Measurements from ENCODE around the gene IQSEC3.

IQSEC3 gene

DNA sequence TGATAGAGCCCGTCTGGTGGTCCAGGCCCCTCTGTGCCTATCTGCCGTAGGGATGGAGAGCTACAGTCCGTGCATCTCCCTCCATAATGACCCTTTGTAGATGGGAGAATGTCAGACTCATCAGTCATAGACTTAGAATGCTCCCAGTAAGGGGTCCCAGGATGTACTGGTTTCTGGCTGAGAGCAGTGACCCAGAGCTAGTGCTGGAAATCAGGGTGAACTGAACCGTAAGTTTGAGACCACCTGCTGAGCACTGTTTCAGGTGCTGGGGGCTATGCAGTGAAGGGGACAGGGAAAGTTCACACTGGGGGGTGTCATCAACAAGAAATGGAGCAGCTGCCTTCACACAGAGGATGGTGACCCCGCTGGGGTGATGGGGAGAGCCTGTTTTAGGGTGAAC is 113.3 kb downstream of the IQSEC3 start:
- TF ChIP-seq SP1 (IDR thresholded peaks at IDR 0.05): no peak
- no peak for TF ChIP-seq FOXA1 (IDR thresholded peaks at IDR 0.05)
- no peak for TF ChIP-seq ARNT (IDR thresholded peaks at IDR 0.05)
- no peak for TF ChIP-seq LEF1 (IDR thresholded peaks at IDR 0.05; ENCODE audit: borderline replicate concordance)
- TF ChIP-seq ZNF384 (IDR thresholded peaks at IDR 0.05): no peak
- no peak for TF ChIP-seq TARDBP (IDR thresholded peaks at IDR 0.05)
- TF ChIP-seq NFRKB (IDR thresholded peaks at IDR 0.05): no peak
- no peak for TF ChIP-seq FOXK2 (IDR thresholded peaks at IDR 0.05)
- no peak for TF ChIP-seq L3MBTL2 (conservative IDR thresholded peaks at IDR 0.05)
- TF ChIP-seq, protein P1, sequence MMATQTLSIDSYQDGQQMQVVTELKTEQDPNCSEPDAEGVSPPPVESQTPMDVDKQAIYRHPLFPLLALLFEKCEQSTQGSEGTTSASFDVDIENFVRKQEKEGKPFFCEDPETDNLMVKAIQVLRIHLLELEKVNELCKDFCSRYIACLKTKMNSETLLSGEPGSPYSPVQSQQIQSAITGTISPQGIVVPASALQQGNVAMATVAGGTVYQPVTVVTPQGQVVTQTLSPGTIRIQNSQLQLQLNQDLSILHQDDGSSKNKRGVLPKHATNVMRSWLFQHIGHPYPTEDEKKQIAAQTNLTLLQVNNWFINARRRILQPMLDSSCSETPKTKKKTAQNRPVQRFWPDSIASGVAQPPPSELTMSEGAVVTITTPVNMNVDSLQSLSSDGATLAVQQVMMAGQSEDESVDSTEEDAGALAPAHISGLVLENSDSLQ (IDR thresholded peaks at IDR 0.05): no peak
- TF ChIP-seq CTBP1 (IDR thresholded peaks at IDR 0.05; ENCODE audit: borderline replicate concordance): no peak
- TF ChIP-seq HDGF (IDR thresholded peaks at IDR 0.05; ENCODE audit: borderline replicate concordance): no peak
- TF ChIP-seq ELF4 (IDR thresholded peaks at IDR 0.05): no peak
- TF ChIP-seq FOXM1 (IDR thresholded peaks at IDR 0.05; ENCODE audit: borderline replicate concordance): no peak
- TF ChIP-seq SUZ12 (IDR thresholded peaks at IDR 0.05): no peak
- TF ChIP-seq BHLHE40 (IDR thresholded peaks at IDR 0.05; ENCODE audit: borderline replicate concordance): no peak
- POLR2A ChIA-PET: no interaction called here
- CTCF ChIA-PET: interaction anchor here (1.6 kb wide), 1 partner anchor 10 kb away, joined by 5 read pairs; no protein-coding TSS in a partner anchor
- DNase-seq (ENCODE audit: extremely low spot score): no peak

DNA sequence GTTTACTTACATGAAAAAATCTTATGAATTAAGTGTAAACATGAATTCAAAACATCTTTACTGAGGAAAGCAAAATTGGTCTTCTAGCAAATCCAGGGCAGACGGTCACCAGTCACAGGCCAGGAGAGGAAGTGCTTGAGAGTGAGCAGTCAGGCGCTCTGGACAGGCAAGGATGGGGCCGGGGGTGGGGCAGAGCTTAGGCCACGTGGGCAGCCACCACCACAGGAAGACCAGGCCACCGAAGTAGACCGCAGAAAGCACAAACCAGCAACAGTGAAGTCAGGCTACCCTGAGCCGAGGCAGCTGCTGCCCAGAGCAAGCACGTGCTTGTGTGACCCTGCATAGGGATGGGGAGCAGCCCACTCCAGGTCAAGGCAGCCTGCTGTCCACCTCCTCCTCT is 113.9 kb downstream of the IQSEC3 start:
- ChIA-PET CTCF (no interaction called here), POLR2A (no interaction called here)
- DNase-seq (ENCODE audit: extremely low spot score): no peak
- no peak for TF ChIP-seq ELF4 (IDR thresholded peaks at IDR 0.05)
- no peak for TF ChIP-seq CTBP1 (IDR thresholded peaks at IDR 0.05; ENCODE audit: borderline replicate concordance)
- no peak for TF ChIP-seq ZNF384 (IDR thresholded peaks at IDR 0.05)
- no peak for TF ChIP-seq ARNT (IDR thresholded peaks at IDR 0.05)
- TF ChIP-seq FOXM1 (IDR thresholded peaks at IDR 0.05; ENCODE audit: borderline replicate concordance): no peak
- TF ChIP-seq NFRKB (IDR thresholded peaks at IDR 0.05): no peak
- no peak for TF ChIP-seq HDGF (IDR thresholded peaks at IDR 0.05; ENCODE audit: borderline replicate concordance)
- no peak for TF ChIP-seq BHLHE40 (IDR thresholded peaks at IDR 0.05; ENCODE audit: borderline replicate concordance)
- TF ChIP-seq, protein P1 (IDR thresholded peaks at IDR 0.05): no peak
- TF ChIP-seq L3MBTL2 (conservative IDR thresholded peaks at IDR 0.05): no peak
- TF ChIP-seq TARDBP (IDR thresholded peaks at IDR 0.05): no peak
- no peak for TF ChIP-seq SUZ12 (IDR thresholded peaks at IDR 0.05)
- TF ChIP-seq LEF1 (IDR thresholded peaks at IDR 0.05; ENCODE audit: borderline replicate concordance): no peak
- TF ChIP-seq SP1 (IDR thresholded peaks at IDR 0.05): no peak
- TF ChIP-seq FOXA1 (IDR thresholded peaks at IDR 0.05): no peak
- TF ChIP-seq FOXK2 (IDR thresholded peaks at IDR 0.05): no peak

DNA sequence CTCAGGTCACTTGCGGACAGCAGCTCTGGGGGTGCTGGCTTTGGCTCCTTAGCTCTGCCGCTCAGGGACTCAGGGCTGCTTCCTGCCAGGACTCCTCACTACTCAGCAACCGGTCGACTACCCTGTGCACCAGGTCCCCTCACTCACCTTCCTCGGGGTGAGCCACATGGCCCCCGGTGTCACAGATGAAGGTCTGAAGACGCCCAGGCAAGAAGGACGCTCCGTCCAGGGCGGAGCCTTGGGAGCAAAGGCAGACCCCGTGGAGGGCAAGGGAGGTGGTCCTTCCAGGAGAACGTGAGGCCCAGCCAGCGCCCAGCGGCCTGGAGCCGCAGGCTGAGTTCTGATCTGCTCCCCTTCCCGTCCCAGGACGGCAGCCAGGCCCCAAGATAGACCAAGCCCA is 115.4 kb downstream of the IQSEC3 start:
- POLR2A ChIA-PET: no interaction called here
- CTCF ChIA-PET: interaction anchor here (0.7 kb wide), 1 partner anchor 73 kb away, joined by 3 read pairs; no protein-coding TSS in a partner anchor
- no peak for TF ChIP-seq ARNT (IDR thresholded peaks at IDR 0.05)
- no peak for TF ChIP-seq FOXK2 (IDR thresholded peaks at IDR 0.05)
- TF ChIP-seq FOXM1 (IDR thresholded peaks at IDR 0.05; ENCODE audit: borderline replicate concordance): no peak
- no peak for TF ChIP-seq TARDBP (IDR thresholded peaks at IDR 0.05)
- no peak for TF ChIP-seq LEF1 (IDR thresholded peaks at IDR 0.05; ENCODE audit: borderline replicate concordance)
- no peak for TF ChIP-seq NFRKB (IDR thresholded peaks at IDR 0.05)
- TF ChIP-seq FOXA1 (IDR thresholded peaks at IDR 0.05): no peak
- no peak for TF ChIP-seq L3MBTL2 (conservative IDR thresholded peaks at IDR 0.05)
- TF ChIP-seq BHLHE40 (IDR thresholded peaks at IDR 0.05; ENCODE audit: borderline replicate concordance): no peak
- no peak for TF ChIP-seq CTBP1 (IDR thresholded peaks at IDR 0.05; ENCODE audit: borderline replicate concordance)
- TF ChIP-seq SP1 (IDR thresholded peaks at IDR 0.05): no peak

DNA sequence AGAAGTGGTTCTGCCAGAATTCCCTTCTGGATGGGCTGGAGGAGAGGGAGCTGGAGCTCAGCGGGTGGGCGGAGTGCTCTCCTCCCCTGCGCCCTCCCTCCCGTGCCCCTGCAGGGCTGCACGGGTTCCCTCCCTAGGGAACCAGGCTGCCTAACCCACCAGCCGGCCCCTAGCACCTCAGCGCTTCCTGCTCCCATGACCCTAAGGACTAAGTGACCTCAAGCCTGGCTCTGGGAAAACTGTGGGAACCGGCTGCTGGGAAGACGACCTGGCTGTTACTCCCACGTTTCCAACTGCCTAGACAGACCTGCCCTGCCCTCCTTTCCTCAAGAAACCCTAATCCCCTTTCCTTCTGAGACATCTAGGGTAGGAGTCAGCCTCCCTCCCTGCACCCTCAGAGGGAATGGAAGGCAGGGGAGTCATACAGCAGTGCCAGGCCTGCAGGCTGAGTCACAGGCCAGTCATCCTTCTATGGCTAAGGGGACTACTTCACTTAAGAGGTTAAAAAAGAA is 115.9 kb downstream of the IQSEC3 start:
- ChIA-PET CTCF (no interaction called here), POLR2A (no interaction called here)
- TF ChIP-seq L3MBTL2 (conservative IDR thresholded peaks at IDR 0.05) (no peak), BHLHE40 (IDR thresholded peaks at IDR 0.05; ENCODE audit: borderline replicate concordance) (no peak), FOXK2 (IDR thresholded peaks at IDR 0.05) (no peak), TARDBP (IDR thresholded peaks at IDR 0.05) (no peak), NFRKB (IDR thresholded peaks at IDR 0.05) (no peak)
- no peak for DNase-seq (ENCODE audit: extremely low spot score)

More for the DNA sequence above, 115.4 kb downstream of the IQSEC3 start:
- DNase-seq (ENCODE audit: extremely low spot score): no peak

DNA sequence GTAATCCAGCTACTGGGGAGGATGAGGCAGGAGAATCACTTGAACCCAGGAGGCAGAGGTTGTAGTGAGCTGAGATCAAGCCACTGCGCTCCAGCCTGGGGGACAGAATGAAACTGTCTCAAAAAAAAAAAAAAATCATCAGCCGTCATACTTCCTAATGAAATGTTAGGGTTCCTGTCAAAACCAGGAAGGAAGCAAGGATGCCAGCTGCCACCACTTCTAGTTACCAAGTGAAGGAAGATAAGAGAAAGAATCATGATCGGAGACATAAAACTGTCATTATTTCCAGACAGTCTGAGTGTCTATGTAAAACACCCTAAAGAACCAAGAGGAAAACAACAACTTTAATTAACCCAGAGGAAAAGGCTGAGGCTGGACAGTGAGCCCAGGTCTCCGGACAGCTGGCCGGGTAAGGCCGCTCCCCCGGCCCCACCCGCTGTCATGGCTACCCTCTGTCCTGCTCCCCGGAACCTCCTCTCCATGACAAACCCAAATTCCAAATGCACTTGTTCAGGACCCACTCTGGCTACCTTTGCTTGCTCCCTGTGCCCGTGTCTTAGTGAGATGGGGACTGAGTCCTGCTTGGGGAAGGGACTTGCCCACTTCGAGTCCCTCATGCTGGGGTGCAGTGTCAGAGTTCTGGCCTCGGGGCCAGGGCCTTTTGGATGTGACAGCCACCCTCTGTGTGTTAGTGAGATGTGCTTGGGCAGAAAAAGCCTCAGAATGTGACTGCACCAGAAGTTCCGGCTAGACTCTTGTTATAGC is 118.4 kb downstream of the IQSEC3 start:
- TF ChIP-seq FOXA1 (IDR thresholded peaks at IDR 0.05): no peak
- TF ChIP-seq BHLHE40 (IDR thresholded peaks at IDR 0.05; ENCODE audit: borderline replicate concordance): no peak
- TF ChIP-seq LEF1 (IDR thresholded peaks at IDR 0.05; ENCODE audit: borderline replicate concordance): no peak
- no peak for TF ChIP-seq ELF4 (IDR thresholded peaks at IDR 0.05)
- TF ChIP-seq SP1 (IDR thresholded peaks at IDR 0.05): no peak
- no peak for TF ChIP-seq ARNT (IDR thresholded peaks at IDR 0.05)
- no peak for TF ChIP-seq NFRKB (IDR thresholded peaks at IDR 0.05)
- TF ChIP-seq, protein P1 (IDR thresholded peaks at IDR 0.05): no peak
- TF ChIP-seq FOXK2 (IDR thresholded peaks at IDR 0.05): no peak
- TF ChIP-seq ZNF384 (IDR thresholded peaks at IDR 0.05): no peak
- TF ChIP-seq SUZ12 (IDR thresholded peaks at IDR 0.05): no peak
- no peak for TF ChIP-seq HDGF (IDR thresholded peaks at IDR 0.05; ENCODE audit: borderline replicate concordance)
- no peak for TF ChIP-seq CTBP1 (IDR thresholded peaks at IDR 0.05; ENCODE audit: borderline replicate concordance)
- TF ChIP-seq TARDBP (IDR thresholded peaks at IDR 0.05): no peak
- no peak for TF ChIP-seq FOXM1 (IDR thresholded peaks at IDR 0.05; ENCODE audit: borderline replicate concordance)
- TF ChIP-seq L3MBTL2 (conservative IDR thresholded peaks at IDR 0.05): no peak
- DNase-seq (ENCODE audit: extremely low spot score): no peak
- CTCF ChIA-PET: interaction anchor here (0.7 kb wide), 1 partner anchor 67 kb away, joined by 4 read pairs; no protein-coding TSS in a partner anchor
- POLR2A ChIA-PET: no interaction called here
